Central memory CD8-positive, alpha-beta T cell (primary cell): ENCODE measurements around the gene IFNW1.
A peak's percentile ranks its signal among the peaks of the same experiment; 100 is the strongest.
"Not testable (repeated sequence)": the region's sequence is repeated elsewhere in the genome, so short reads cannot be mapped to it uniquely, and the experiment has no call there.

Source experiments
- ATAC-seq: fragments of 150-1000 bp; cut with Tn5 transposase; replicated peaks from 2 replicates; pipeline ENCODE4 v1.10.0; 2022; ENCODE audit warnings: mild to moderate bottlenecking, moderate FRiP score, moderate number of reproducible peaks; ENCODE audit not compliant: poor library complexity, severe bottlenecking; ENCODE audit errors: extremely low read depth
- DNase-seq, 2 donors: peaks; one replicate each; pipeline ENCODE4 v3.0.0; 2021; ENCODE audit warnings: low spot score in 2 of 2
- H3K27ac Mint-ChIP-seq: one replicate; pipeline ENCODE4 v1.8.0; 2022; ENCODE audit warnings: low read depth, mild to moderate bottlenecking, moderate library complexity, mixed read lengths
- H3K27me3 Mint-ChIP-seq: one replicate; pipeline ENCODE4 v1.8.0; 2022; ENCODE audit warnings: mixed read lengths
- H3K36me3 Mint-ChIP-seq: one replicate; pipeline ENCODE4 v1.8.0; 2022; ENCODE audit warnings: mild to moderate bottlenecking, moderate library complexity, mixed read lengths; ENCODE audit not compliant: insufficient read depth
- H3K4me1 Mint-ChIP-seq: one replicate; pipeline ENCODE4 v1.8.0; 2022; ENCODE audit warnings: mixed read lengths
- H3K4me3 Mint-ChIP-seq: one replicate; pipeline ENCODE4 v1.8.0; 2022; ENCODE audit warnings: mild to moderate bottlenecking, moderate library complexity, mixed read lengths
- H3K9me3 Mint-ChIP-seq: one replicate; pipeline ENCODE4 v1.8.0; 2022; ENCODE audit warnings: mixed read lengths

The IFNW1 gene

DNA sequence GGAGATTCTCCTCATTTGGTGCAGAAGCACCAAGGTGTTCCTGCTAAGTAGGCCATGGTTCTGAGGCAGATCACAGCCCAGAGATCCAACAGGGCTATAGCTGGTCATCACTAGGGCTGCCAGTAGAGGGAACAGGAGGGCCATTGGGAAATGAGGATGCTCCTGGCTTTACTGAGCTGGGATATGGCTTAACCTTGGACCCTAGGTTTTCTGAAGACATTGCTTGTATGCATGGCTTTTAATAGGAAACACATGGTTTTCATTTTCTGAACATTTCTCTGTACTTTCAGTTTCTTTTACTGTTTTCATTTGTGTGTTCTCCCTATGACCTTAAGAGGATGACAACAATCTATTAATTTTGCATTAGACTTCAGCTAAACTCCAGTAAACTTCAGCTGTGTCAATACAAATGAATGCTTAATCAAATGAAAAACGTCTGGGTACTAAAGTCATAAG is at the start of gene IFNW1:
IFNW1 (minus strand) TSS at position 406 of the 456 bp plus-strand sequence; CDS start at position 144, 262 bp downstream.
- no peak for ATAC-seq
- peaks cover 19% of the 10 kb centered on the region for H3K4me1 Mint-ChIP-seq
- H3K27me3 Mint-ChIP-seq: no peaks in the 10 kb centered on the region
- H3K27ac Mint-ChIP-seq: no peak within 1 kb of the TSS
- DNase-seq: no peak
- no peaks in the 10 kb centered on the region for H3K9me3 Mint-ChIP-seq
- H3K36me3 Mint-ChIP-seq: no peaks in the 10 kb centered on the region
- H3K4me3 Mint-ChIP-seq: no peak within 1 kb of the TSS

DNA sequence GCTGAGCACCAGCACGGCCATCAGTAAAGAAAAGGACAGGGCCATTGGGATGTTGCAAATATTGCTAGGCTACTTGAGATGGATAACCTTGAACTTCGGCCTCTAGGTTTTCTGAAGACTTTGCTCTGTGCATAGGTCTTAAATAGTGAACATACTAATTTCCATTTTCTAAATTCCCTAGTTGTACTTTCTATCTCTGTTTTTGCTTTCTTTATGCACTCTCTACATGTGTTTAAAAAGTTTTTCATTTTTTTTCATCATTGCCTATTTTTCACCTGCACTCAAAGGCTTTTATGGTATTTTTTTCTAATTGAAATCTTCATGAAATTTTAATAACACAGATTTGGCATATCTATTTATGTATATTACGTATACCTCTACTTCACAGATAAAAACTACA is 45.9 kb upstream of the IFNW1 start, which contains the start of gene IFNA4:
IFNA4 (minus strand) TSS at position 101 of the 400 bp plus-strand sequence; CDS start at position 45, 56 bp downstream.
- not testable (repeated sequence) for H3K27me3 Mint-ChIP-seq, ATAC-seq, H3K4me3 Mint-ChIP-seq, H3K36me3 Mint-ChIP-seq, DNase-seq, H3K9me3 Mint-ChIP-seq, H3K27ac Mint-ChIP-seq
- H3K4me1 Mint-ChIP-seq: peaks cover 13% of the 10 kb centered on the region

DNA sequence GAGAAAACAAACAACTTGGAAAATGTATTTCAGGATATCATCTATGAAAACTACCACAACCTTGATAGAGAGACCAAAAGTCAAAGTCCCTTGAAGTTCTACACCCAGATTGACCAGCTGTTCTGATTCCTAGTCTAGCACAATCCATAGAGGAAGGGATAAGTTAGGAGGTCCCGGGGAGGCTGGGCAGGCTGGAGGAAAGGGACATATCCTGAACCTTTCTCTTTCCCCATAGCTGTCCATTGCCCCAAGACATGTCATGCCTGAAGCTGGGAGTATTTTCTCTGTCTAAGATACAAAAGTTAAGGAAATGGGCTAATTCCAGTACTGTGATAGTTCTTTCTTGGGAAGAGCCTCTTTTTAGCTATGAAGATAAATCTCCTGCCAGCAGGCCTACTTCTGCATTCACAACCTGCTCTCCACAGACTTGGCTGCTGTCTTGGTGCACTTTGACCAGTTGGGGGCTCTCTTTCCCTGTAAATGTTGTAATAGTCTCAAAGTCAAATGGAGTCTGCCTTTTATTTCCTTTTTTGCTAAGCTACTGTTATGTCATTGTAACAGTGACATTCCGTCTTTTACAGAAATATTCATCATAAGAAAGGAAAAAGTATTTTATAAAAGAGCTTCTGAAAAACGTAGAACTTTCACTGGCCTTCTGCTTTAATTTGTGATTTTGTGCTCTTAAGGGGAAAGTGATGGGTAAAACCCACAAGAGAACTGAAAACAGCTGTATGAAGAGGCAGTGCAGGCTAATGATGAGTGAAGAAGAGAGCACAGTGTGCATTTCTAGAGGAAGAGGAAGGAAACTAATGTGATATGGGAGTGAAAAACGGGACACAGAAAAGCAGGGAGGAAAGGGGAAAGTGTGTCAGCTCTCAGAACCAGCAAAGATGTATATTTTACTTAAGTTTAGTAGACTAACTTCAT is 41.4 kb upstream of the IFNW1 start:
- H3K9me3 Mint-ChIP-seq, H3K36me3 Mint-ChIP-seq, H3K4me3 Mint-ChIP-seq, H3K27me3 Mint-ChIP-seq, DNase-seq: not testable (repeated sequence)
- ATAC-seq: peak; percentile 78
- H3K4me1 Mint-ChIP-seq: peaks cover 13% of the 10 kb centered on the region
- H3K27ac Mint-ChIP-seq: peak overlapping the region; percentile 61

DNA sequence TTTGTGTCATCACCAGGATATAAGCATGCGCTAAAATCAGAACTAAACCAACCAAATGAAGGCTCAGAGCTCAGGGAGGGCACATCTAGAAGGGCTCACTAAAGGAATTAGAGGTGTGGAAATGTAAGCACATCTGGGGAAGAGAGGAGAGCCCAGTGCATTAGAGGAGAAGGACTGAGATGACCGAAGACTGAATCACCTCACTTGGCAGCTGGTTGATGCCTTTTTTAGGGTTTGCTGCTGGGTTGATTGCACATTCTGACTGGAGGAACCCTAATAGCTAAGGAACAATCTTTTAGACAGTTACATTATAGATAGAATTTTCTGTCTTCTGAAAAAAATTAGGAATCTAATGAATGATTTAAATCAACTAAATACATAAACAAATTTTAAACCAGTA is 33.0 kb upstream of the IFNW1 start:
- Mint-ChIP-seq H3K4me1 (no peaks in the 10 kb centered on the region), H3K27ac (no peak overlapping the region), H3K36me3 (no peaks in the 10 kb centered on the region), H3K9me3 (no peaks in the 10 kb centered on the region), H3K4me3 (no peak overlapping the region), H3K27me3 (peaks cover 8% of the 10 kb centered on the region)
- no peak for ATAC-seq
- DNase-seq: no peak

DNA sequence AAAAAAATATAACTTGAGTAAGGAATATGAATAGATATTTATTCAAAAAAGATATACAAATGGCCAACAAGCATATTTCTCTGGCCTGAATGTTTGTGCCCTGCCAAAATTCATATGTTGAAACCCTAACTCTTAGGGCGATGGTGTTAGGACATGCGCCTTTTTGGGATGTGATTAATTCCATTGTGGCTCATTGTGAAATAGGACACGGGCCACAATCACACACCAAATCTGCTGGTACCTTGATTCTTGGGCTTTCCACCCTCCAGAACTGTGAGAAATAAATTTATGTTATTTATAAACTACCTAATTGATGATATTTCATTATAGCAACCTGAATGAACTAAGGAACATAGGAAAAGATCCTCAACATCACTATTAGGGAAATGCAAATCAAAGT is 30.5 kb upstream of the IFNW1 start:
- Mint-ChIP-seq H3K27ac (no peak overlapping the region), H3K9me3 (no peaks in the 10 kb centered on the region), H3K27me3 (peaks cover 10% of the 10 kb centered on the region), H3K36me3 (no peaks in the 10 kb centered on the region), H3K4me3 (no peak overlapping the region), H3K4me1 (no peaks in the 10 kb centered on the region)
- ATAC-seq: no peak
- DNase-seq: no peak

DNA sequence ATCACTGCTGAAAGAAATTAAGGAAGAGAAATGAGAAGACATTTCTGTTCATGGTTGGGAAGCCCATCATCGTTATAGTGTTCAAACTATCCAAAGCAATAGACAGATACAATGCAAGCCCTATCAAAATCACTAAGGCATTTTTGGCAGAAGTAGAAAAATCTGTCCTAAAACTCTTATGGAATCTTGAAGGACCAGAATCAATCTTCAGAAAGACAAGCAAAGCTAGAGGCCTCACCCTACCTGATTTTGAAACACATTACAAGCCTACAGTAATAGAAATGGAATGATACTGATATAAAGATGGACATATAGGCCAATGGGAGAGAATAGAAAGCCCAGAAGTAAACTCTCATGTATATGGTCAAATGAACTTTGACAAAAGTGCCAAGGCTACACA is 29.7 kb upstream of the IFNW1 start:
- H3K9me3 Mint-ChIP-seq: no peaks in the 10 kb centered on the region

DNA sequence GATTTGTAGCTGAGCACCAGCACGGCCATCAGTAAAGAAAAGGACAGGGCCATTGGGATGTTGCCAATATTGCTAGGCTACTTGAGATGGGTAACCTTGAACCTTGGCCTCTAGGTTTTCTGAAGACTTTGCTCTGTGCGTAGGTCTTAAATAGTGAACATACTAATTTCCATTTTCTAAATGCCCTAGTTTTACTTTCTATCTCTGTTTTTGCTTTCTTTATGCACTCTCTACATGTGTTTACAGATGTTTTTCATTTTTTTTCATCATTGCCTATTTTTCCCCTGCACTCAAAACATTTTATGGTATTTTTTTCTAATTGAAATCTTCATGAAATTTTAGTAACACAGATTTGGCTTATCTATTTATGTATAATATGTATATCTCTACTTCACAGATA is 24.9 kb upstream of the IFNW1 start, which contains the start of gene IFNA21:
IFNA21 (minus strand) TSS at position 101 of the 400 bp plus-strand sequence; CDS start at position 53, 48 bp downstream.
- H3K36me3 Mint-ChIP-seq, DNase-seq, H3K9me3 Mint-ChIP-seq, H3K27me3 Mint-ChIP-seq, H3K27ac Mint-ChIP-seq, ATAC-seq, H3K4me3 Mint-ChIP-seq: not testable (repeated sequence)
- H3K4me1 Mint-ChIP-seq: peaks cover 22% of the 10 kb centered on the region

More for the DNA sequence above, 29.7 kb upstream of the IFNW1 start:
- no peak overlapping the region for H3K27ac Mint-ChIP-seq
- DNase-seq: no peak
- no peak overlapping the region for H3K4me3 Mint-ChIP-seq
- no peaks in the 10 kb centered on the region for H3K4me1 Mint-ChIP-seq
- no peaks in the 10 kb centered on the region for H3K36me3 Mint-ChIP-seq
- ATAC-seq: no peak
- peaks cover 9% of the 10 kb centered on the region for H3K27me3 Mint-ChIP-seq

DNA sequence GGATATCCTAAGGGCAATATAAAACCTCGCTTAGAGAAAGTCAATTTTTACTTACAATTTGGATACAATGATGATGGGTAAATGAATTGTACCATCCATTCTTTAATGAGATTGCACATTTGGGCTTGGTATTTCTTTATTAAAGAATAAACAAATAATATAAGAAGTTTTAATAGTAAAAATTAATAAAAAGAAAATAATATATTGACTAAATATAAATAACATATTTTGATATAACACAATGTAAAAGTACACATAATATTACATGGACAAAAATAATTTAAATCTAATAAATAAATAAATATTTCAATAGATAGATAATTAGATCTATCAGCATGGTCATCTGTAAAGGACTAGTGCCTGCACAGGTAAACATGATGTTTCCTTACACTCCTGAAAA is 23.9 kb upstream of the IFNW1 start:
- Mint-ChIP-seq H3K27me3 (peaks cover 9% of the 10 kb centered on the region), H3K4me3 (no peak overlapping the region), H3K27ac (no peak overlapping the region), H3K4me1 (peaks cover 32% of the 10 kb centered on the region), H3K36me3 (no peaks in the 10 kb centered on the region), H3K9me3 (no peaks in the 10 kb centered on the region)
- no peak for DNase-seq
- ATAC-seq: no peak

DNA sequence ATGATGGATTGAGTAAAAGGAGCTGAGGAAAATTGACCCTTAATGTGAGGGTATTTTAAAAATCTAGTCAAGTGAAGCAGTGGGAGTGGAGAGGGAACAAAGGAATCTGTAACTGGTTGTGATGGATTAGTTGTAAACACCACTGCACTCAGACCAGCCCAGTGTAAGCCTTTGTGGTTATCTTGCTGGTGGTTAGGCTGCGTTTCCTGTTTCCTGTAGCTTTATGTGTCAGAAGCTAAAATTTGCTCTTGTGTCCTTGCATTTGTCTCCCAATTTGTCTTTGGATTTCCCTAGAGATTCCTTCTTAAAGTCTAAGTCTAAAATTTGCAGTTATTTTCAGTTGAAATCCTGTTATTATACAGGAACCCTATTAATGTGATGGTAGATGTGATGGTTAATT is 18.5 kb upstream of the IFNW1 start:
- Mint-ChIP-seq H3K27me3 (no peaks in the 10 kb centered on the region), H3K27ac (peak overlapping the region; percentile 26), H3K36me3 (no peaks in the 10 kb centered on the region), H3K4me3 (peak overlapping the region; percentile 55), H3K4me1 (peaks cover 46% of the 10 kb centered on the region), H3K9me3 (peaks cover 5% of the 10 kb centered on the region)
- DNase-seq: no peak
- ATAC-seq: peak; percentile 89

DNA sequence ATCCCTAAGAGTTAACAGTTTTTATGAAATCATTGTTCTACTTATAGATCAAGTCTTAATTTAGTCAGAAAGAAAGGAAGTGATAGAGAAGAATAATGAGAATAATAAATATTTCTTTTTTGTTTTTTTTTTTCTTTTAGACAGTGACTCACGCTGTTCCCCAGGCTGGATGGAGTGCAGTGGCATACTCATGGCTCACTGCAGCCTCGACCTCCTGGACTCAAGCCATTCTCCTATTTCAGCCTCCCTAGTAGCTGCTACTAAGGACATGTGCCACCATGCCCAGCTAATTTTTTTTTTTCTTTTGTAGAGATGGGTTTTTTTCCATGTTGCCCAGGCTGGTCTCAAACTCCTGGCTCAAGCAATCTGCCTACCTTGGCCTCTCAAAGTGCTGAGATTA is 13.9 kb upstream of the IFNW1 start:
- Mint-ChIP-seq H3K27me3 (no peaks in the 10 kb centered on the region), H3K36me3 (no peaks in the 10 kb centered on the region), H3K9me3 (peaks cover 5% of the 10 kb centered on the region), H3K27ac (no peak overlapping the region), H3K4me1 (peaks cover 20% of the 10 kb centered on the region), H3K4me3 (no peak overlapping the region)
- ATAC-seq: no peak
- DNase-seq: no peak

DNA sequence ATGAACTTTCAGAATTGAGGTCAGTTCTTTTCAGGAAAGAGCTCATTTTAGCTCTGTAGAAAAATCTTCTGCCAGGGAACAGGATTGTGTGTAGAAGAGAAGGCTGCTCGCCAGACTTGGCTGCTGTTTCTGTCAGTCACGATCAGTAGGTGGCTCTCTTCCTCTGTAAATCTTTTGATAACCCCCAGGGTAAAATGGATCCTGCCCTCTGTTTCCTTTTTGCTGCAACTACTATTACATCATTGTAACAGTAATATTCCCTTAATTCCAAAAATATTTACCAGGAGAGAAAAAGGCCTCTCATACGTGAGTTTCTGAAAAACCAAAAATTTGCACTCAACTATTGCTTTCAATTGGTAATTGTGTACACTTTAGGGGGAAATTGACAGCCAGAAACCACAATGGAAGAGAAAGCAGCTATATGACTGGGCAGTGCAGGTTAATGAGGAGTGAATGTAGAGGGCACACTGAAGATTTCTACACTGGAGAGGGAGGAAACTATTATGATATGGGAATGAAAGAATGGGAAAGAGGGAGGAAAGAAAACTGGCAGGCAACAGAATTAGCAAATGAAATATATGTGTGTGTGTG is 12.5 kb upstream of the IFNW1 start:
- Mint-ChIP-seq H3K27ac (no peak overlapping the region), H3K27me3 (peaks cover 8% of the 10 kb centered on the region), H3K9me3 (peaks cover 5% of the 10 kb centered on the region), H3K4me3 (no peak overlapping the region), H3K4me1 (peaks cover 11% of the 10 kb centered on the region), H3K36me3 (no peaks in the 10 kb centered on the region)
- DNase-seq (no peak), ATAC-seq (no peak)

DNA sequence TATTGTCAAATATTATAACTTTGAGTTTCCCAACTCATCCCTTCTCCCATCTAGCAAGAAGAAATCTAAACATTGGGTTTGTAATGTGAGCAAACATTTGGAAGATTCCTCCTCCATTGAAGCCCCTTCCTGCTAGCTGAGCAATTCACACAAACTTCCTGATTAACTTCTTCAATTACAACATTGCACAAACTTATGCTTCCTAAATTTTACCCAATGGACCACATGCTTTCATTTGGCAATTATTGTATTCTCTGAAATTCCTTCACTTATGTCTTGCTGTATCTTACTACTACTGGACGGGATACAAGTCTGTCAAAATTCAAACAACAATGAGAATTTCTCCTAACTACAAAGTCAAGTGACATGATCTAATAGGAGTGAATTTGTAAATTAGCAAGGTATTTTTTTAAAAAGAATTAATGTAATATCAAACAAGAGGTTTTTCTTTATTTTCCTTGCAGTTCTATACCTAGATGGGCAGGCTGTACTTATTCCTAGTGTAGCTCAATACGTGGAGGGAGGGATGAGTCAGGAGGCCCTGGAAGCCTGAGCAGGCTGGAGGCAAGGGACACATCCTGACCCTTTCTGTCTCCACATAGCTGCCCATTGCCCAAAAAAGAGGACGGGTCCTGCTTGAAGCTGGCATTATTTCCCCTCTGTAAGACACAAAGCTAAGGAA is 11.8 kb upstream of the IFNW1 start:
- peaks cover 8% of the 10 kb centered on the region for H3K27me3 Mint-ChIP-seq
- peaks cover 5% of the 10 kb centered on the region for H3K9me3 Mint-ChIP-seq
- DNase-seq (no peak), ATAC-seq (no peak)
- no peak overlapping the region for H3K27ac Mint-ChIP-seq
- H3K4me3 Mint-ChIP-seq: no peak overlapping the region
- H3K4me1 Mint-ChIP-seq: peaks cover 7% of the 10 kb centered on the region
- no peaks in the 10 kb centered on the region for H3K36me3 Mint-ChIP-seq
